Measurements from ENCODE around the gene TSACC.

The TSACC gene

DNA sequence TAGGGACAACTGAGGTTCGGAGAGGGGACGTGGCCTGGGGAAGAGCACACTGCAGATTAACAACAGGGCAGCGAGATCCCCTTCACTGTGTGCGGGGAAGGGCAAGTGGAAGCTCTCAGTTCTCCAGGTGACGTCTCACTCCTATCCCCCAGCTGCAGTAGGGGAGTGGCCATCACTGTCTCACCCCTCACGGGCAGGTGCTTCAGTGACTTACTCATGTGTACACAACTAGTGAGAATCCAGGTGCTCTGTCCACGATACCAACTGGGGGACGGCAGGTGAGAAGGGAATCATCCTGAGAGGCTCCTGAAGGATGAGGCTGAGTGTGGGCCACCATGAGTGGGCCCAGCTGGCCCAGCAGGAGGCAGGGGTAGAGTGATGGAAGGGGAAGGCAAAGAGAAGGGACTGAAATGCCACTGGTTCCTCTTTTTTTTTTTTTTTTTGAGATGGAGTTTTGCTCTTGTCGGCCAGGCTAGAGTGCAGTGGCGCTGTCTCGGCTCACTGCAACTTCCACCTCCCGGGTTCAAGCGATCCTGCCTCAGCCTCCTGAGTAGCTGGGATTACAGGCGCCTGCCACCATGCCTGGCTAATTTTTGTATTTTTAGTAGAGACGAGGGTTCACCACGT, 56.6 kb downstream of the TSACC start:
- DNase-seq, result no peak

Data from NCI-H2107 (cell line).